ENCODE data around the gene SLC39A11.

SLC39A11 gene

GRCh38 chr17:72991651-72992050, 100.8 kb downstream of the SLC39A11 start:
- Histone ChIP-seq H3K27ac (ENCODE audit: low read depth, low read length, severe bottlenecking) (no peak overlapping the region), H3K4me1 (ENCODE audit: control insufficient read depth, insufficient read depth, low read length, poor library complexity, severe bottlenecking) (no peaks in the 10 kb centered on the region)
- 100% methylated on average over 1 of the region's 2 CpGs for WGBS, 2 experiments (ENCODE audit: insufficient coverage in 2 of 2)

GRCh38 chr17:72989074-72989610, 103.3 kb downstream of the SLC39A11 start:
- H3K9me3 ChIP-seq (ENCODE audit: control insufficient read depth, low read length): no peaks in the 10 kb centered on the region
- peaks cover 9% of the 10 kb centered on the region for H3K4me1 ChIP-seq (ENCODE audit: control insufficient read depth, insufficient read depth, low read length, poor library complexity, severe bottlenecking)
- WGBS, 2 experiments (ENCODE audit: insufficient coverage in 2 of 2): 93 to 100% methylated on average over 1 to 3 of the region's 6 CpGs
- no peak overlapping the region for H3K4me3 ChIP-seq (ENCODE audit: extremely low read depth, insufficient read depth, low read length, poor library complexity, severe bottlenecking)
- no peak overlapping the region for H3K27ac ChIP-seq (ENCODE audit: low read depth, low read length, severe bottlenecking)
- H3K36me3 ChIP-seq (ENCODE audit: control insufficient read depth, insufficient read depth, low read length): no peaks in the 10 kb centered on the region

More at GRCh38 chr17:72991651-72992050, 100.8 kb downstream of the SLC39A11 start:
- Histone ChIP-seq H3K9me3 (ENCODE audit: control insufficient read depth, low read length) (peaks cover 5% of the 10 kb centered on the region), H3K4me3 (ENCODE audit: extremely low read depth, insufficient read depth, low read length, poor library complexity, severe bottlenecking) (no peak overlapping the region), H3K36me3 (ENCODE audit: control insufficient read depth, insufficient read depth, low read length) (no peaks in the 10 kb centered on the region)

- Histone ChIP-seq H3K9me3 (ENCODE audit: control insufficient read depth, low read length) (no peaks in the 10 kb centered on the region), H3K4me3 (ENCODE audit: extremely low read depth, insufficient read depth, low read length, poor library complexity, severe bottlenecking) (no peak overlapping the region), H3K36me3 (ENCODE audit: control insufficient read depth, insufficient read depth, low read length) (no peaks in the 10 kb centered on the region), H3K27ac (ENCODE audit: low read depth, low read length, severe bottlenecking) (no peak overlapping the region), H3K4me1 (ENCODE audit: control insufficient read depth, insufficient read depth, low read length, poor library complexity, severe bottlenecking) (peaks cover 12% of the 10 kb centered on the region)
- WGBS, 2 experiments (ENCODE audit: insufficient coverage in 2 of 2): 94 to 95% methylated on average over 3 of the region's 5 CpGs
Measured at GRCh38 chr17:72988451-72988850, 104.0 kb downstream of the SLC39A11 start.

- Histone ChIP-seq H3K9me3 (ENCODE audit: control insufficient read depth, low read length) (no peaks in the 10 kb centered on the region), H3K27ac (ENCODE audit: low read depth, low read length, severe bottlenecking) (no peak overlapping the region), H3K36me3 (ENCODE audit: control insufficient read depth, insufficient read depth, low read length) (no peaks in the 10 kb centered on the region), H3K4me3 (ENCODE audit: extremely low read depth, insufficient read depth, low read length, poor library complexity, severe bottlenecking) (no peak overlapping the region), H3K4me1 (ENCODE audit: control insufficient read depth, insufficient read depth, low read length, poor library complexity, severe bottlenecking) (peaks cover 12% of the 10 kb centered on the region)
- WGBS, 2 experiments (ENCODE audit: insufficient coverage in 2 of 2): 93 to 100% methylated on average over 1 of the region's 1 CpG
Measured at GRCh38 chr17:72987166-72987565, 105.3 kb downstream of the SLC39A11 start.

- Histone ChIP-seq H3K4me1 (ENCODE audit: control insufficient read depth, insufficient read depth, low read length, poor library complexity, severe bottlenecking) (peaks cover 12% of the 10 kb centered on the region), H3K4me3 (ENCODE audit: extremely low read depth, insufficient read depth, low read length, poor library complexity, severe bottlenecking) (no peak overlapping the region), H3K27ac (ENCODE audit: low read depth, low read length, severe bottlenecking) (no peak overlapping the region), H3K9me3 (ENCODE audit: control insufficient read depth, low read length) (no peaks in the 10 kb centered on the region), H3K36me3 (ENCODE audit: control insufficient read depth, insufficient read depth, low read length) (no peaks in the 10 kb centered on the region)
- WGBS, 2 experiments (ENCODE audit: insufficient coverage in 2 of 2): 62 to 69% methylated on average over 6 to 9 of the region's 11 CpGs
Measured at GRCh38 chr17:72985882-72986720, 106.4 kb downstream of the SLC39A11 start.

GRCh38 chr17:72984926-72985325, 107.6 kb downstream of the SLC39A11 start:
- H3K36me3 ChIP-seq (ENCODE audit: control insufficient read depth, insufficient read depth, low read length): no peaks in the 10 kb centered on the region
- H3K4me1 ChIP-seq (ENCODE audit: control insufficient read depth, insufficient read depth, low read length, poor library complexity, severe bottlenecking): peaks cover 12% of the 10 kb centered on the region
- peaks cover 2% of the 10 kb centered on the region for H3K9me3 ChIP-seq (ENCODE audit: control insufficient read depth, low read length)
- 78 to 81% methylated on average over 5 to 7 of the region's 7 CpGs for WGBS, 2 experiments (ENCODE audit: insufficient coverage in 2 of 2)
- H3K4me3 ChIP-seq (ENCODE audit: extremely low read depth, insufficient read depth, low read length, poor library complexity, severe bottlenecking): no peak overlapping the region
- no peak overlapping the region for H3K27ac ChIP-seq (ENCODE audit: low read depth, low read length, severe bottlenecking)

GRCh38 chr17:72984145-72984925, 108.2 kb downstream of the SLC39A11 start:
- Histone ChIP-seq H3K4me1 (ENCODE audit: control insufficient read depth, insufficient read depth, low read length, poor library complexity, severe bottlenecking) (peaks cover 12% of the 10 kb centered on the region), H3K27ac (ENCODE audit: low read depth, low read length, severe bottlenecking) (no peak overlapping the region), H3K4me3 (ENCODE audit: extremely low read depth, insufficient read depth, low read length, poor library complexity, severe bottlenecking) (no peak overlapping the region), H3K36me3 (ENCODE audit: control insufficient read depth, insufficient read depth, low read length) (no peaks in the 10 kb centered on the region), H3K9me3 (ENCODE audit: control insufficient read depth, low read length) (peaks cover 7% of the 10 kb centered on the region)
- WGBS, 2 experiments (ENCODE audit: insufficient coverage in 2 of 2): 65 to 70% methylated on average over 8 of the region's 9 CpGs

- 83% methylated on average over 1 of the region's 3 CpGs; no CpG with 5 or more reads in 1 of the 2 experiments for WGBS, 2 experiments (ENCODE audit: insufficient coverage in 2 of 2)
- no peak overlapping the region for H3K27ac ChIP-seq (ENCODE audit: low read depth, low read length, severe bottlenecking)
- peaks cover 9% of the 10 kb centered on the region for H3K9me3 ChIP-seq (ENCODE audit: control insufficient read depth, low read length)
- H3K4me1 ChIP-seq (ENCODE audit: control insufficient read depth, insufficient read depth, low read length, poor library complexity, severe bottlenecking): peaks cover 15% of the 10 kb centered on the region
- no peak overlapping the region for H3K4me3 ChIP-seq (ENCODE audit: extremely low read depth, insufficient read depth, low read length, poor library complexity, severe bottlenecking)
- H3K36me3 ChIP-seq (ENCODE audit: control insufficient read depth, insufficient read depth, low read length): no peaks in the 10 kb centered on the region
Measured at GRCh38 chr17:72982680-72983079, 109.8 kb downstream of the SLC39A11 start.

- Histone ChIP-seq H3K36me3 (ENCODE audit: control insufficient read depth, insufficient read depth, low read length) (no peaks in the 10 kb centered on the region), H3K9me3 (ENCODE audit: control insufficient read depth, low read length) (peaks cover 9% of the 10 kb centered on the region), H3K27ac (ENCODE audit: low read depth, low read length, severe bottlenecking) (no peak overlapping the region), H3K4me3 (ENCODE audit: extremely low read depth, insufficient read depth, low read length, poor library complexity, severe bottlenecking) (no peak overlapping the region), H3K4me1 (ENCODE audit: control insufficient read depth, insufficient read depth, low read length, poor library complexity, severe bottlenecking) (peaks cover 12% of the 10 kb centered on the region)
- WGBS, 2 experiments (ENCODE audit: insufficient coverage in 2 of 2): 100% methylated on average over 1 to 4 of the region's 9 CpGs
Measured at GRCh38 chr17:72978593-72979218, 113.8 kb downstream of the SLC39A11 start.

- WGBS, 2 experiments (ENCODE audit: insufficient coverage in 2 of 2): 87 to 93% methylated on average over 13 to 18 of the region's 20 CpGs
- Histone ChIP-seq H3K4me1 (ENCODE audit: control insufficient read depth, insufficient read depth, low read length, poor library complexity, severe bottlenecking) (peaks cover 12% of the 10 kb centered on the region), H3K36me3 (ENCODE audit: control insufficient read depth, insufficient read depth, low read length) (no peaks in the 10 kb centered on the region), H3K27ac (ENCODE audit: low read depth, low read length, severe bottlenecking) (peak overlapping the region; percentile 80), H3K4me3 (ENCODE audit: extremely low read depth, insufficient read depth, low read length, poor library complexity, severe bottlenecking) (no peak overlapping the region), H3K9me3 (ENCODE audit: control insufficient read depth, low read length) (peaks cover 9% of the 10 kb centered on the region)
Measured at GRCh38 chr17:72977771-72978417, 114.6 kb downstream of the SLC39A11 start.
